ENCODE results near the gene NCOA3. TPM values are rescaled to one million over a fixed set of nuclear protein-coding genes. Genes with fewer than 3 reads are reported as not detected.

NCOA3 gene
- total and polyA plus RNA-seq, 10 of the 15 experiments (the other 5 are each of a cell fraction or from before 2014, with no cell fraction given) = 16.9 to 96.2 (median 73.6) TPM

DNA sequence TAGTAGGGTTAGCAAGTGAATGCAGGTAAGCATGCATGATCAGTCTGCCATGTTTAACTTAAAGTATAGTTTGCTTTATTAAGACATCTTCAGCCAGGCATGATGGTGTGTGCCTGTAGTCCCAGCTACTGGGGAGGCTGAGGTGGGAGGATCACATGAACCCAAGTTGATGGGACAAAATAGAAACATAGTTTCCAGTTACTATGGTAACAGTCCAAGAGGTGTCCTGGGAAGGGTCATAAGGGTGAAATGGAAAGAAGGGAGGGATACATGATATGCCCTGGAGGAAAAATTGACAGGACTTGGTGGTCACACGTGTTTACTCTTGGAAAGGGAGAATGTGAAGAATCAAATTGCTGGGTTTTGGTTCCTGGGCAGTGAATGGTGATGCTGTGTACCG lies 143.9 kb downstream of the NCOA3 start:
- no peak for DNase-seq (ENCODE audit: low read depth, low spot score)
- intact Hi-C loops (cut with micrococcal nuclease; ENCODE audit: unreplicated experiment) (no loop called here), in situ Hi-C loops (cut with MboI) (no loop called here)
- WGBS (ENCODE audit: insufficient coverage, insufficient replicate concordance, low lambda C conversion rate, missing lambda C conversion rate) = 96% methylated on average over 2 of the region's 2 CpGs
- Histone ChIP-seq H3K27ac (ENCODE audit: control insufficient read depth, insufficient read depth) (no peak overlapping the region), H3K4me2 (ENCODE audit: control insufficient read depth, insufficient read depth) (no peak overlapping the region), H3K79me2 (ENCODE audit: control insufficient read depth, insufficient read depth, low read length) (no peaks in the 10 kb centered on the region), H3K4me3 (no peak overlapping the region), H3K4me1 (ENCODE audit: control insufficient read depth, insufficient read depth, low read length) (no peaks in the 10 kb centered on the region), H3K27me3 (replicated peaks in 1 of 2; ENCODE audit: control insufficient read depth in 2 of 2, insufficient read depth in 2 of 2, low read length in 1 of 2) (no peaks in the 10 kb centered on the region), H4K20me1 (ENCODE audit: control insufficient read depth, insufficient read depth) (no peaks in the 10 kb centered on the region), H3K9me3 (replicated peaks; ENCODE audit: control insufficient read depth, insufficient read depth, low read length) (no peaks in the 10 kb centered on the region), H2AFZ (ENCODE audit: control insufficient read depth, low read depth, low read length) (no peak overlapping the region), H3K36me3 (ENCODE audit: control insufficient read depth in 2 of 2, insufficient read depth in 2 of 2, low read length in 1 of 2) (peaks cover 29 to 58% of the 10 kb centered on the region in 2 experiments), H3K9ac (ENCODE audit: control insufficient read depth, insufficient read depth, low read length) (no peak overlapping the region)
- no peak for ATAC-seq
- POLR2A ChIA-PET = no interaction called here
- SMC1A ChIA-PET (ENCODE audit: uncharacterized antibody, unreplicated experiment) = no interaction called here
- 0 out of 4 replicates have a peak, but pooled peaks of 1 of the 2 experiments have one; percentile 19 for TF ChIP-seq ETV6 (conservative IDR thresholded peaks at IDR 0.05 in 1 of 2, IDR thresholded peaks at IDR 0.05 in 1 of 2; ENCODE audit: borderline replicate concordance in 1 of 2, low read depth in 1 of 2)
- TF ChIP-seq, protein P1, sequence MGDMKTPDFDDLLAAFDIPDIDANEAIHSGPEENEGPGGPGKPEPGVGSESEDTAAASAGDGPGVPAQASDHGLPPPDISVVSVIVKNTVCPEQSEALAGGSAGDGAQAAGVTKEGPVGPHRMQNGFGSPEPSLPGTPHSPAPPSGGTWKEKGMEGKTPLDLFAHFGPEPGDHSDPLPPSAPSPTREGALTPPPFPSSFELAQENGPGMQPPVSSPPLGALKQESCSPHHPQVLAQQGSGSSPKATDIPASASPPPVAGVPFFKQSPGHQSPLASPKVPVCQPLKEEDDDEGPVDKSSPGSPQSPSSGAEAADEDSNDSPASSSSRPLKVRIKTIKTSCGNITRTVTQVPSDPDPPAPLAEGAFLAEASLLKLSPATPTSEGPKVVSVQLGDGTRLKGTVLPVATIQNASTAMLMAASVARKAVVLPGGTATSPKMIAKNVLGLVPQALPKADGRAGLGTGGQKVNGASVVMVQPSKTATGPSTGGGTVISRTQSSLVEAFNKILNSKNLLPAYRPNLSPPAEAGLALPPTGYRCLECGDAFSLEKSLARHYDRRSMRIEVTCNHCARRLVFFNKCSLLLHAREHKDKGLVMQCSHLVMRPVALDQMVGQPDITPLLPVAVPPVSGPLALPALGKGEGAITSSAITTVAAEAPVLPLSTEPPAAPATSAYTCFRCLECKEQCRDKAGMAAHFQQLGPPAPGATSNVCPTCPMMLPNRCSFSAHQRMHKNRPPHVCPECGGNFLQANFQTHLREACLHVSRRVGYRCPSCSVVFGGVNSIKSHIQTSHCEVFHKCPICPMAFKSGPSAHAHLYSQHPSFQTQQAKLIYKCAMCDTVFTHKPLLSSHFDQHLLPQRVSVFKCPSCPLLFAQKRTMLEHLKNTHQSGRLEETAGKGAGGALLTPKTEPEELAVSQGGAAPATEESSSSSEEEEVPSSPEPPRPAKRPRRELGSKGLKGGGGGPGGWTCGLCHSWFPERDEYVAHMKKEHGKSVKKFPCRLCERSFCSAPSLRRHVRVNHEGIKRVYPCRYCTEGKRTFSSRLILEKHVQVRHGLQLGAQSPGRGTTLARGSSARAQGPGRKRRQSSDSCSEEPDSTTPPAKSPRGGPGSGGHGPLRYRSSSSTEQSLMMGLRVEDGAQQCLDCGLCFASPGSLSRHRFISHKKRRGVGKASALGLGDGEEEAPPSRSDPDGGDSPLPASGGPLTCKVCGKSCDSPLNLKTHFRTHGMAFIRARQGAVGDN (IDR thresholded peaks at IDR 0.05) = no peak
- CTCF ChIA-PET = no interaction called here
- no TSS peak for BruUV-seq (replicated peaks)
- FAIRE-seq = no peak
- RAD21 ChIA-PET (ENCODE audit: unreplicated experiment) = no interaction called here

DNA sequence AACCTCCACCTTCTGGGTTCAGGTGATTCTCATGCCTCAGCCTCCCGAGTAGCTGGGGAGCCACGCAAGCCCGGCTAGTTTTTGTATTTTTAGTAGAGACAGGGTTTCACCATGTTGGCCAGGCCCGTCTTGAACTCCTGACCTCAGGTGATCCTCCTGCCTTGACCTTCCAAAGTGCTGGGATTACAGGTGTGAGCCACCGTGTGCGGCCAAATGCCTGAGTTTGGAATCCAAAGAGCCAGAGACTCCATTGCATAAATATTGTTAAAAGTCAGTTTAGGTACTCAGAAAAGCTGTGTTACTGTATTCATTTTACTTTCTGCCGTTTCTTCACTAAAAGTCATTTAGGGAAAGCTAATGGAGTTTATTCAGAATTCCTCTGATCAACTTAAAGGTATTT lies 146.3 kb downstream of the NCOA3 start:
- Histone ChIP-seq H3K9ac (ENCODE audit: control insufficient read depth, insufficient read depth, low read length) (no peak overlapping the region), H3K4me1 (ENCODE audit: control insufficient read depth, insufficient read depth, low read length) (no peaks in the 10 kb centered on the region), H3K79me2 (ENCODE audit: control insufficient read depth, insufficient read depth, low read length) (no peaks in the 10 kb centered on the region), H3K27ac (ENCODE audit: control insufficient read depth, insufficient read depth) (no peak overlapping the region), H4K20me1 (ENCODE audit: control insufficient read depth, insufficient read depth) (no peaks in the 10 kb centered on the region), H3K4me3 (no peak overlapping the region), H3K36me3 (ENCODE audit: control insufficient read depth in 2 of 2, insufficient read depth in 2 of 2, low read length in 1 of 2) (peaks cover 32 to 60% of the 10 kb centered on the region in 2 experiments), H2AFZ (ENCODE audit: control insufficient read depth, low read depth, low read length) (no peak overlapping the region), H3K27me3 (replicated peaks in 1 of 2; ENCODE audit: control insufficient read depth in 2 of 2, insufficient read depth in 2 of 2, low read length in 1 of 2) (no peaks in the 10 kb centered on the region), H3K9me3 (replicated peaks; ENCODE audit: control insufficient read depth, insufficient read depth, low read length) (no peaks in the 10 kb centered on the region), H3K4me2 (ENCODE audit: control insufficient read depth, insufficient read depth) (no peak overlapping the region)
- ChIA-PET POLR2A (no interaction called here), RAD21 (ENCODE audit: unreplicated experiment) (no interaction called here), SMC1A (ENCODE audit: uncharacterized antibody, unreplicated experiment) (no interaction called here), CTCF (interaction anchor here (1.3 kb wide), 1 partner anchor 16 kb away, joined by 6 read pairs; no protein-coding TSS in a partner anchor)
- FAIRE-seq (no peak), DNase-seq (ENCODE audit: low read depth, low spot score) (no peak), ATAC-seq (no peak)
- no TSS peak for BruUV-seq (replicated peaks)
- intact Hi-C loops (cut with micrococcal nuclease; ENCODE audit: unreplicated experiment) = no loop called here
- in situ Hi-C loops (cut with MboI) = no loop called here
- WGBS (ENCODE audit: insufficient coverage, insufficient replicate concordance, low lambda C conversion rate, missing lambda C conversion rate) = 92% methylated on average over 7 of the region's 7 CpGs
- TF ChIP-seq BRCA1 (IDR thresholded peaks at IDR 0.05; ENCODE audit: low read depth, low read length) (no peak), TARDBP (IDR thresholded peaks at IDR 0.05; ENCODE audit: borderline replicate concordance) (no peak), ETV6 (conservative IDR thresholded peaks at IDR 0.05 in 1 of 2, IDR thresholded peaks at IDR 0.05 in 1 of 2; ENCODE audit: borderline replicate concordance in 1 of 2, low read depth in 1 of 2) (0 out of 4 replicates have a peak, but pooled peaks of 1 of the 2 experiments have one; percentile 73), ASH2L (IDR thresholded peaks at IDR 0.05; ENCODE audit: borderline replicate concordance, low read depth) (no peak)
- TF ChIP-seq, protein P2, sequence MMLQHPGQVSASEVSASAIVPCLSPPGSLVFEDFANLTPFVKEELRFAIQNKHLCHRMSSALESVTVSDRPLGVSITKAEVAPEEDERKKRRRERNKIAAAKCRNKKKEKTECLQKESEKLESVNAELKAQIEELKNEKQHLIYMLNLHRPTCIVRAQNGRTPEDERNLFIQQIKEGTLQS (IDR thresholded peaks at IDR 0.05; ENCODE audit: borderline replicate concordance, extremely low read depth, low read depth, low read length) = no peak
- TF ChIP-seq, protein P3, sequence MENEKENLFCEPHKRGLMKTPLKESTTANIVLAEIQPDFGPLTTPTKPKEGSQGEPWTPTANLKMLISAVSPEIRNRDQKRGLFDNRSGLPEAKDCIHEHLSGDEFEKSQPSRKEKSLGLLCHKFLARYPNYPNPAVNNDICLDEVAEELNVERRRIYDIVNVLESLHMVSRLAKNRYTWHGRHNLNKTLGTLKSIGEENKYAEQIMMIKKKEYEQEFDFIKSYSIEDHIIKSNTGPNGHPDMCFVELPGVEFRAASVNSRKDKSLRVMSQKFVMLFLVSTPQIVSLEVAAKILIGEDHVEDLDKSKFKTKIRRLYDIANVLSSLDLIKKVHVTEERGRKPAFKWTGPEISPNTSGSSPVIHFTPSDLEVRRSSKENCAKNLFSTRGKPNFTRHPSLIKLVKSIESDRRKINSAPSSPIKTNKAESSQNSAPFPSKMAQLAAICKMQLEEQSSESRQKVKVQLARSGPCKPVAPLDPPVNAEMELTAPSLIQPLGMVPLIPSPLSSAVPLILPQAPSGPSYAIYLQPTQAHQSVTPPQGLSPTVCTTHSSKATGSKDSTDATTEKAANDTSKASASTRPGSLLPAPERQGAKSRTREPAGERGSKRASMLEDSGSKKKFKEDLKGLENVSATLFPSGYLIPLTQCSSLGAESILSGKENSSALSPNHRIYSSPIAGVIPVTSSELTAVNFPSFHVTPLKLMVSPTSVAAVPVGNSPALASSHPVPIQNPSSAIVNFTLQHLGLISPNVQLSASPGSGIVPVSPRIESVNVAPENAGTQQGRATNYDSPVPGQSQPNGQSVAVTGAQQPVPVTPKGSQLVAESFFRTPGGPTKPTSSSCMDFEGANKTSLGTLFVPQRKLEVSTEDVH (IDR thresholded peaks at IDR 0.05; ENCODE audit: low read depth, partially characterized antibody) = no peak

All from GM12878 (cell line).